ENCODE measurements around the gene HTR3A.
A peak's percentile ranks its signal among the peaks of the same experiment; 100 is the strongest.

HTR3A gene

DNA sequence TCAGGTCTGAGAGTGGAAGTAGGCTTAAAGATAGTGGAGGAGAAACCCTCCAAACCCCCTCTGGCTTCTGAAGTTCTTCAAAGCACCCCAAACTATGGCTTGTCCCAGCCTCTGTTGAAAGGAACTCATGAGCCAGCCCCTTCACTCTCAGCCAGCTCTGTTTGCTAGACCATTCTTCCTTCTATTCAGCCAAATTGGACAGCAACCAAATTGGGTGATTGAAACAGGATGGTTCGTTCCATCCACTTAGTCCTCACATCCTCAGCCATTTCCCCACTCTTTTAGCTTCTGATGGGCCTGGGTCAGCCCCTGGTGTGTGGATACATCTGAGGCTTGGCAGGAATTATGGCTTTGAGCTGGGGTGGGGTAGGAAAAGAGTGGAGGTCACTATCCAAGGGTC, 4.5 kb downstream of the HTR3A start:
- DNase-seq (ENCODE audit: low spot score) = no peak

DNA sequence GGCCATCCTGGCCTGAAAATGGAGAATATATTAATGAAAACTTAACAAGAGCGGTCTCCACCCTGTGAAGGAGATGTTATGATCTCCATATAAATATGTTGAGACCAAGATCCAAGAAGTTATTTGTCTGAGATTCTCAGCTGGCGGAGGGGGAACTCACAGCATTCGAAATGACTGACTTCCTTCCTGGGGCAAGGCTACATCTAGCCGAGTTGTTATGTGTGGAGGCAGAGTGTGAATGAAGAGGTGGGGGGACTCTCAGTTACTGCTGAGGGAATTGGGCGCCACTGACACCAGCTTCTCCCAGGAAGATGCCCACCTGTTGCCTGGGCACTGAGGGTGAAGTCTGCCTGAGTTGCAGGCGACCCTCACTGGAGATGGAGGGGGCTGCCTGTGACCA, 5.9 kb downstream of the HTR3A start:
- no peak for DNase-seq (ENCODE audit: low spot score)

DNA sequence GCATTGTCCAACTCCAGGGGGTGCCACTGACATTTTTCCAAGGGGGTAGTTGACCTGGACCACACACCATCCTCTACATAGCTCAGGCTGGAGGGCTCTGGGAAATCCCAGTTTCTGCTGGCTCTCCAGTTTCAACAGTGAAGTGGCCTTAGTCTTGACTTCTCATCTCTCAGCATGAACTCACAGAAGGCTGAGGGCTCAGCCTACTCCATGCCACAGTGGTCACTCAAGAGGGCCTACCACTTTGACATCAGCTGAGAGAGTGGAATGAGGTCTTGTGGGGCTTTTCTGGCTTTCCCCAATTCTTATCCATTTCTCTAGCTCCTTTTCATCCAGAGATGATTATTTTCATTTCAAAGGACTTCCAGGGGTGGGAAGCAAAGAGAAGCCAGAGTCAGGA, 7.4 kb downstream of the HTR3A start:
- DNase-seq (ENCODE audit: low spot score) = no peak

DNA sequence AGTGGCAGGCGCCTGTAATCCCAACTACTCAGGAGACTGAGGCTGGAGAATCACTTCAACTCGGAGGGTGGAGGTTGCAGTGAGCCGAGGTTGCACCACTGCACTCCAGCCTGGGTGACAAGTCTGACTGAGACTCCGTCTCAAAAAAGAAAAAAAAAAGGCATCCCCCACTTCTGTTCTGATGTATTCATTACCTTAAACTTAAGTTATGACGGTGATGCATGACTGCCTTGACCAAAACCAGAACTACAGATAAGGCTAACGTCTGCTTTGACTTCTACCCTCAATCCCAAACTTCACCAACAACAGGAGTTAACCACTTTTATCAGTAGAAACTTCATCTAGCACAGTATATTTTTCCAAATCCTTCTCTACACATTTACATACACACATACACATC, 9.9 kb downstream of the HTR3A start:
- no peak for DNase-seq (ENCODE audit: low spot score)

DNA sequence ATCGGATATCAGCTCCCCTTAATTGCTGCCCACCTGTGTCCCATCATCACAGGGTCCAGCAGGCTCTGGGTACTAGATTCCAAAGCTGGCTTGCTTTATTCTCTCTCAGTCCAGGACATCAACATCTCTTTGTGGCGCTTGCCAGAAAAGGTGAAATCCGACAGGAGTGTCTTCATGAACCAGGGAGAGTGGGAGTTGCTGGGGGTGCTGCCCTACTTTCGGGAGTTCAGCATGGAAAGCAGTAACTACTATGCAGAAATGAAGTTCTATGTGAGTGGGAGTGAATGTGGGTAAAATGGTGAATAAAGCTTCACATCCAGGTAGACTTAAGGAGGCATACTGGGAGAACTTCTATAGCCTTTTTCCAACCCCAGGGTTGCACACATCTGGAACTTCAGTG, 11.0 kb downstream of the HTR3A start:
- DNase-seq (ENCODE audit: low spot score) = no peak

DNA sequence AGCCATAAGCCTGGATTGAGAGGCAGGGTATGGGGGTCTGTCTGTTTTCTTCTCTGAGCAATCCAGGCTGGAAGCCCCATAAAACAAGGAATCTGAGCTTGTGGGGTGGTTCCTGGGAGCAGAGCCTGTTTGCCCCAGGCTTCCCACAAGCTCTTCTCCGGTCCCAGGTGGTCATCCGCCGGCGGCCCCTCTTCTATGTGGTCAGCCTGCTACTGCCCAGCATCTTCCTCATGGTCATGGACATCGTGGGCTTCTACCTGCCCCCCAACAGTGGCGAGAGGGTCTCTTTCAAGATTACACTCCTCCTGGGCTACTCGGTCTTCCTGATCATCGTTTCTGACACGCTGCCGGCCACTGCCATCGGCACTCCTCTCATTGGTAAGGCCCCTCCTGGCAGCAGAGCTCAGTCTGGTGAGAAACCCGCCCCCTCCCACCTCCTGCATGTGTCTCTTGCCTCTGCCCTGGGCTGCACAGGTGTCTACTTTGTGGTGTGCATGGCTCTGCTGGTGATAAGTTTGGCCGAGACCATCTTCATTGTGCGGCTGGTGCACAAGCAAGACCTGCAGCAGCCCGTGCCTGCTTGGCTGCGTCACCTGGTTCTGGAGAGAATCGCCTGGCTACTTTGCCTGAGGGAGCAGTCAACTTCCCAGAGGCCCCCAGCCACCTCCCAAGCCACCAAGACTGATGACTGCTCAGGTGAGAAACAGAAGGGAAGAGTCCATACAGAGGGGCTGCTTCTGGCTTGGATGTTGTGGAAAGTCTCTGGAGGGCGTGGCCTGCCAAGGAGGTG, 11.6 kb downstream of the HTR3A start:
- no peak for DNase-seq (ENCODE audit: low spot score)

DNA sequence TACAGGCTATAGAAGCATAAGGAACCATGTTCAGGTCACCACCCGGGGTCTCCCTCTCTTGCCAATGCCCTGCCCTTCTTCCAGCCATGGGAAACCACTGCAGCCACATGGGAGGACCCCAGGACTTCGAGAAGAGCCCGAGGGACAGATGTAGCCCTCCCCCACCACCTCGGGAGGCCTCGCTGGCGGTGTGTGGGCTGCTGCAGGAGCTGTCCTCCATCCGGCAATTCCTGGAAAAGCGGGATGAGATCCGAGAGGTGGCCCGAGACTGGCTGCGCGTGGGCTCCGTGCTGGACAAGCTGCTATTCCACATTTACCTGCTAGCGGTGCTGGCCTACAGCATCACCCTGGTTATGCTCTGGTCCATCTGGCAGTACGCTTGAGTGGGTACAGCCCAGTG, 14.5 kb downstream of the HTR3A start:
- DNase-seq (ENCODE audit: low spot score) = no peak

DNA sequence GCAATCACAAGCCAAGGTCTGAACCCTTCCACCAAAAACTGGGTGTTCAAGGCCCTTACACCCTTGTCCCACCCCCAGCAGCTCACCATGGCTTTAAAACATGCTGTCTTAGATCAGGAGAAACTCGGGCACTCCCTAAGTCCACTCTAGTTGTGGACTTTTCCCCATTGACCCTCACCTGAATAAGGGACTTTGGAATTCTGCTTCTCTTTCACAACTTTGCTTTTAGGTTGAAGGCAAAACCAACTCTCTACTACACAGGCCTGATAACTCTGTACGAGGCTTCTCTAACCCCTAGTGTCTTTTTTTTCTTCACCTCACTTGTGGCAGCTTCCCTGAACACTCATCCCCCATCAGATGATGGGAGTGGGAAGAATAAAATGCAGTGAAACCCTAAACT, 15.0 kb downstream of the HTR3A start:
- DNase-seq (ENCODE audit: low spot score) = no peak

DNA sequence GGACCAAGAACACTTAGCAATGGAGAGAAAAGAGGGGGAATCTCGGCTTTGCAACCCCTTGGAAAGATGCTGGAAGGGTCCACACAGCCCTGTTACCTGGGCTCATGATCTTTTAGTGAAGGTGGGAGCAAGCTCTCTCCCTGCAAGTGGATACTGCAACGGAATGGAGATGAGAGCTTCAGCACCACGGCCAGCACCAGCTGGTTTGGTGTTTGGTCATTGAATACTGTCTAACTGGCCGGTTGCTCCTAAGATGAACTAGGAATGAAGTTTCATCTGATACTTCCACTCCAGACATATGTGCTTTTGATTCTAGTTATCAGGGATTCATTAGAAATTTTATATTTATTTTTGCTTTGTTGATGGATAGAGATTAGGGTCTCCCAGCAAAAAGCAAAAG, 16.3 kb downstream of the HTR3A start:
- DNase-seq (ENCODE audit: low spot score) = peak; percentile 75

DNA sequence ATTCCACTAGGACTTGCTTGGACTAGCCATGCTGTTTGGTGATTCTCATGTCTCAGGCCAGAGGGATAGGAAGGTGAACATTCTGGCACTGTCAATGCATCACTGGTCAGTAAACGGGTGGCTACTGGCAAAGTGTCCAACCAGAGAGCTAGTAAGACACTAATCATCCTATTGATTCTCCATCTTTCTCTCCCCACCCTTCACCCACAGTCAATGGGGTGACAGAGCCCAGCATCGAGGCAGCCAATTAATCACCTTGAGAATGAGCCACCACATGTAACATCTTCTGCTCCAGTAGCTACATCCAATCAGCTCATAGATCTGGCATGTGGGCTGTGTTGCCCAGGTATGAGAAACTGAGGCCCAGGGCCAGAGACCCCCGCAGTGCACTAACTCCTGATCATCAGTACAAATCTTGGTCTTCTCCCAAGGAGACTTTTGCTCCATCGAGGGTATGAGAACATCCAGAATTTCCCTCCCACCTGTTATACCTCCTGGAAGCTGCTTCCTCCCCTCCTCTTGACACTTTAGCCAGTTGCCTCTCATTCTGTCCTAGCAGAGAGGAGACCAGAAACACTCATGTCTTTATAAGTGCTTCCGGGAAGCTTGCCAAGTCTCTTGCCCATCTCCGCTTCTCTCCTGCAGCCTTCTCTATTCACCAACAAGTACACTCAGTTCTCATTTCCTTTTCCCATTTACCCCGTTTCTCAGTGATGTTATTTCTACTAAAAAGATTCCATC, 17.0 kb downstream of the HTR3A start:
- DNase-seq (ENCODE audit: low spot score) = no peak

DNA sequence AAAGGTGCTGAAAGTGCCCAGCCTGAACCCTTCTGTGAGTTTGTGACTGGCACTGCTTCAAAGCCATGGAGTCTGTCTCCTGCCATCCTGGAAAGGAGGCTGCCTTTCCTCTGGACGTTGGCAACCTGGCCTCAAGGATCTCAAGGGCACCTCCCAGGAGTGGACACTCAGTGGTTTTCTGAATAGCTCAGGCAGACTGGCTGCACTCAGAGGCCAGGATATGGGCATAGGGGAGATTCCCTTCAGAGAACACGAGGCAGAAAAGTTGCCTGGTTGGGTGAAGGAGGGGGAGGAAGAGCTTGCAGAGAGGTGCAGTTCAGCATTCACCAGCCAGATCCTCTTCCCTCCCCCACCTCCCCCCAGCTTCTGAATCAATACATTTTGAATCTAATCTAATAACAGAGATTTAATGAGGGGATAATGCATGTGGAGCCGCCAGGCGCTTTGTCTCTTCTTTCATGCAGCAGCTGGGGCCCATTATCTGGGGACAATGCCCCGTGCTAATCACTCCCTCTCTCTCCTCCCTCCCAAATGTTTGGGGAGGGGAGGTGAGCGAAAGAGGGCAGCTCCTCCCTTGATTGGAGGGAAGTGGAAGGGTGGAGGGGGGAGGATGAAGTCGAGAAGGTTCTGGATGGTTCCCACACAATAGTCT, 17.7 kb downstream of the HTR3A start:
- DNase-seq (ENCODE audit: low spot score) = no peak

DNA sequence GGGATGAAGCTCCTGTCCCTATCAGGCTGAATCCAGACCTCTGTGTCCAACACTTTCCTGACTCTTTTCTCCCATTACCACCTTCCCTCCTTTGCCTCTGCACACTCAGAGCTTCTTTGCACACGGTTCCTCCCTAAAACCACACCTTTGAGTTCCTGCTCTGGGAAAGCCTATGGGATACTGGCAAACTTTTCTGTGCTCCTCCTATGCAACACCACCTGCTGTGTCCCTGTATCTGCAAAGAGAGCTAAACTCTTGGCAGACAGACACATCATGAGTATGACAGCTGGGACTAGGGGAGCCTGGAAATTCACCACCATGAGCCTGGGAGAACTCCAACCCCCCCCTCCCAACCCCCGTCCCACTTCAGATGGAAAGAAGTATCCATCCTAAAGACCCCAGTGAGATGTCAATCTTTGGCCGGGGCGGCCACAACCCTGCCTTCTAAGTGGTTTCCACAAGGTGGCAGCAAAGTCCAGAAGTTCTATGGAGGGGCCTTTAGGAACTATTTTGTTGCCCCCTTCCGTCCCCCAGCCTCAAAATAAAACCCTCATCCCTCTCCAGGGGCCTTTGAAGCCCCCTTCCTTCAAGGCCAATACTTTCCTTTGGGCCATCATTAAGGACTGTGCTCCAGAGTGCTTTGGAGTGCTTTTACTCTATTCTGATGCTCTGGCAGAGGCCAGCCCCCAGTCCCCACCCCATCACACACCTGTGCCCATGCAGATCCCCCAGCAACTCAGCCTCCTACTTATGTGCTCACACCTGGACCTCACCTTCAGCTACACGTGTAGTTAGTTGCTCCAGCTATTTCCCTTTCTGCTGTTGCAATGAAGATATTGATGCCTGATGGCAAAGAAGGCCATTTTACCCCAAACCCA, 19.4 kb downstream of the HTR3A start:
- peak; percentile 71 for DNase-seq (ENCODE audit: low spot score)

DNA sequence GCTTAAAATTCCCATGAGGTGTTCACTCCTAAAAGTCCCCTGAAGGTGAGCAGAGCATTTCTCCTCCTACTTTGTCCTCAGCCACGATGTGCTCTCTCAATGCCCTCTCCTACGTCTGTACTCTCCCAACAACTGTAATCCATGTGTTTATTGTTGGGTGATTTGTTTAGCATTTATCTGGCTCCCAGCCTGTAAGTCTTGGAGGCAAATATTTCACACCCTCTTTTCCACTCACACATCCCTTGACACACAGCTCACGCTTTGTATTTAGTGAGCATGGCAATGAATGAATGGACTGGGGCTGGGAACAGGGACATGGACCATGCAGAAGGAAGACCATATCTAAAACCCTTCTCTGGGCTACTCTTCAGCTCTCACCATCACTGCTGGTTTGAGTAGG, 22.6 kb downstream of the HTR3A start:
- no peak for DNase-seq (ENCODE audit: low spot score)

DNA sequence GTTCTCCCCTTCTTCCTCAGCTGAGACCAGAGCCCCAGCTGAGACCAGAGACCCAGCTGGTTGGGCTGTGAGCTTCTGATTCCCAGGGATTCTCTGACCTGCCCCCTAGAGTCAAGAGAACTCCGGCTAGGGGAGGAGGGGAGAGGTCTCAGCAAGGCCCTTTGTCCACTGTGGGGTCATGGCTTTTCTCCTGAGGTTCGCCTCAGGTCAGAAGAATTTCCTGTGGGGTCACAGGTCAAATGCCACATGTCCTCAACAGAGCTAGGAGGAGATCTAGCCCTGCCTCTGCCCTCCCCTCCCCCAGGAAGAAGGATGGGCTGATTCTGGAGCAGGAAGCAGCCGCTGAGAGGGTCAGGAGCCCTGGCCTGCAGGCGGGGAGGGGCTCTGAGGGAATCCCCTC, 23.7 kb downstream of the HTR3A start:
- DNase-seq (ENCODE audit: low spot score) = peak; percentile 74

DNA sequence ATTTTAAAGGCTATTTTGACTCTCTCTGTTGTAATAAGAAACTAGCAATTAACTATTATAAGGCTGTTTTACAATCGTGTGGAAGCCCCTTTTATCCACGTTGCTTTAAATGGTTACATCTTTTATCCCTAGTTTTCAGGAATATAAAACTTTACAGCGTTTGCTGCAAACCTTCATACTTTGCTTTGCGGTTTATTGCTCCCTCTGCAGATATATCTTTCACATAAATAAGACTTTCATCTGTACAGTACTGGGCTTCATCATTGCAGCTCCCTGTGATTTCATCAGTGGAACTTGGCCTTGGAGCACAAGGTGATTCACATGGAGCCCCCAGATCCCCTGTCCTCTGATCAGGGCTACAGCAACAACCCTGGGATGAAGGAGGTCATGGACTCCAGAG, 25.6 kb downstream of the HTR3A start:
- DNase-seq (ENCODE audit: low spot score) = no peak

DNA sequence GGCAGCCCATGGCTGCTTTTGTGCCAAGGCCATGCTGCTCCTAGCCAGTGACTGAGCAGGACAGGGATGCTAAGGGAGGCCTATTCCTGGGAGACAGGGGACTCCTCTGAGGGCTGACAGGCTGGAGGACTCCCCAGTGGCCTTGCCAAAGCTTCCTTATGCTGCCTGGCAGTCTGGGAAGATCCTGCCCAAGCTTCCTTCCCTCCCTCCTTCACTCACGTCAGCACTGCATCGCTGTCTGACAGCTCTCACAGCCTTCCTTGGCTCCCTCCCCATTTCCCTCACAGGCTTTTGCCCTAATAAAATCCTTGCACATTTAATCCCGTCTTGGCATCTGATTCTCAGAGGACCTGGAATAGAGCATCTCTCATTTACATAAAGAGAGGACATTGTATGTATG, 26.5 kb downstream of the HTR3A start:
- no peak for DNase-seq (ENCODE audit: low spot score)

DNA sequence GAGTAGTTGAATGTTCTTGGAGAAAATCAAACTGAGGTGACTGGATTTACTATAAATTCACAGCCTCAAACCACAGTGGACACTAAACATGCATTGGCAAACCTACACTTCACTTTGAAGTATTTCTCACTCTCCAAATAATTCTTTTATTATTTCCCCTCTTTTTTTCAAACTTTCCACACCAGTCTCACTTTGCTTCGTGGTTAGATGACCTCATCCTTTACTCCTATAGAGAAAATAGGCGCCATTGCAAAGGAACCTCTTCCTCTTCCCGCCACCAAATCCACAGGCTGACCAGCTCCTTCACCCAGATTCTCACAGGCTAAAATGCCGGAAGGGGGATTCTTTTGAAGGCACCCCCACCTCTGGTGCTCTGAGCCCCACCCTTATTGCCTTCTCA, 33.4 kb downstream of the HTR3A start:
- no peak for DNase-seq (ENCODE audit: low spot score)

DNA sequence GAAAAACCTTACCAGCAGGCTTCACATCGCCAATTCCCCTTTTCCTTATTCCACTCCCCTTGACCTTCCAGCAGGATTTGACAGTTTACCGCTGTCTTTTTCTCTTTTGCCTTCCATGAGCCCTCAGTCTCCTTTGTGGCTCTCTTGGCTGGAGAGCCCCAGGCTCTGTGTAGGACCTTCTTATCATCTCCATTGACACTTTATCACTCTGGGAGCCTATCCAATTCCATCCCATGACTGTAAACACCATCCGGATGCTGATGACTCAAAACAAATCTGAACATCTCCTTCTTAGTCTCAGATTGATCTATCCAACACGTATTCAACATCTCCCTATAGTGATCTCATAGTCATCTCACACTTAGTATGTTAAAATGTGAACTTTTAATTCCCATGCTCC, 36.0 kb downstream of the HTR3A start:
- no peak for DNase-seq (ENCODE audit: low spot score)

DNA sequence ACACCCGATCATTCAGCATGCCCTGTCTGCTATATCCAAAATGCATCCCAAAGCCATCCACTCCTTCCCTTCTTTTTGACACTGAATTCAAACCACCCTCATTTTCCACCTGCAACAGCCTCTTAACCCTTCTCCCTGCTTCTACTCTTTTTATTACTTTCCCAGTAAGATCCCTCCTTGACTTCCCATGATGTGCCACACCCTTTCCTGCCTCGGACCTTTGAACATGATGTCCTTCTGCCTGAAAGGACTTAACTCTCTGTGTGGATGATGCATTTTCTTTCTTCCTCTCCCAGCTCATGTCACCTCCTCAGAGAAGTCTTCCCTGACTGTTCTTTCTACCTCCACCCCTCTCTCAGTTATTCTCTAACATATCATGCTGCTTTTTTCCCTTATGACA, 36.5 kb downstream of the HTR3A start:
- no peak for DNase-seq (ENCODE audit: low spot score)

DNA sequence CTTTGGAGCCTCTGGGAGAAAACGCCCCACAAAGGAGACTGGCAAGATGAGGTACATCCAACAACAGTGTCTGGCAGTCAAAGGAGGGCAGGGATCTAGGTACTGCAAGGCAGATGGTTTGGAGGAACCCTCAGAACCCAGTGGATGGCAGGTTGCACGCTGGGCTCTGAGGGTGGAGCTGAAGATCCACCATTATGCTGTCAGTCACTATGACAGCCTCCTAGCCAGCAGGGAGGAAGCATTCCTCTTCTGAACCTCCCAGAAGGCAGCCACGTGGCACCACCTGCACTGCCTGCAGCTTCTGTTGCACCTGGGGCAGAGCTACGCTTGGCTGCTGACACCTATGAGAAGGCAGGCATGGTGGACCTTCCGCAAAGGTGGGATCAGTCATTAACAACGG, 40.2 kb downstream of the HTR3A start:
- no peak for DNase-seq (ENCODE audit: low spot score)

DNA sequence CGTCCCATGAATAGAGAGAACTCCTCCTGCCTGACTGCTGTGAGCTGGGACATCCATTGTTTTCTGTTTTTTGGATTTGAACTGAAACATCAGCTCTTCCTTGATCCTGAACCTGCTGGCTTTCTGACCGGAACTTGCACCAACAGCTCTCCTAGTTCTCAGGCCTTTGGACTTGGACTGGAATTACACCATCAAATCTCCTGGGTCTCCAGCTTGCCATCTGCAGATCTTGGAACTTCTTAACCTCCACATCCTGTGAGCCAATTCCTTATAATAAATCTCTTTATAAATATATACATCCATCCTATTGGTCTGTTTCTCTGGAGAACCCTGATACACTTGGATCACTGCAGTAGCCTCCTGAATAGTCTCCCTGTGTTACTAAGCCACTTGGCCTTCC, 42.1 kb downstream of the HTR3A start:
- no peak for DNase-seq (ENCODE audit: low spot score)

DNA sequence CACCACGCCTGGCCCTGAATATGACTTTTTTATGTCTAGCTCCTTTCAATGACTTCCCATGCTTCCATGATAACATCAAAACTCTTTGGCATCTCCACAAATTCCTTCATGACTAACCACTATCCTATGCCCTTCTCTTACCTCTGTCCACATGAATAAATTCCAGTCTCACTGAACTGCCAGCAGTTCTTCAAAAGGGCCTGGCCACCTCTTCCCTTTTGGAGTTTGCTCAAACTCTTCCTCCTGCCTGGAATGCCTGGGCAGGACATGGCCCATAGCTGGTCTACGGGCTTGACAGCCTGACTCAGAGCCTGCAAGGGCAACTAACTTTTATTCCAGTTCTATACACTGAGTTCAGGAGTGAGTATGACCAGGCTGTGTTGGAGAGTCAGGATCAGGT, 42.8 kb downstream of the HTR3A start:
- DNase-seq (ENCODE audit: low spot score) = no peak
